Fibroblast of skin of left biceps (primary cell): Measurements from ENCODE around the gene GOLGA6A.
"Not testable (repeated sequence)": the region's sequence is repeated elsewhere in the genome, so short reads cannot be mapped to it uniquely, and the experiment has no call there.

ENCODE experiments used
- DNase-seq, 2 experiments: peaks; one replicate each; pipeline ENCODE4 v3.0.0-alpha.2; 2013; ENCODE audit warnings: low read depth in 2 of 2

GOLGA6A gene, protein sequence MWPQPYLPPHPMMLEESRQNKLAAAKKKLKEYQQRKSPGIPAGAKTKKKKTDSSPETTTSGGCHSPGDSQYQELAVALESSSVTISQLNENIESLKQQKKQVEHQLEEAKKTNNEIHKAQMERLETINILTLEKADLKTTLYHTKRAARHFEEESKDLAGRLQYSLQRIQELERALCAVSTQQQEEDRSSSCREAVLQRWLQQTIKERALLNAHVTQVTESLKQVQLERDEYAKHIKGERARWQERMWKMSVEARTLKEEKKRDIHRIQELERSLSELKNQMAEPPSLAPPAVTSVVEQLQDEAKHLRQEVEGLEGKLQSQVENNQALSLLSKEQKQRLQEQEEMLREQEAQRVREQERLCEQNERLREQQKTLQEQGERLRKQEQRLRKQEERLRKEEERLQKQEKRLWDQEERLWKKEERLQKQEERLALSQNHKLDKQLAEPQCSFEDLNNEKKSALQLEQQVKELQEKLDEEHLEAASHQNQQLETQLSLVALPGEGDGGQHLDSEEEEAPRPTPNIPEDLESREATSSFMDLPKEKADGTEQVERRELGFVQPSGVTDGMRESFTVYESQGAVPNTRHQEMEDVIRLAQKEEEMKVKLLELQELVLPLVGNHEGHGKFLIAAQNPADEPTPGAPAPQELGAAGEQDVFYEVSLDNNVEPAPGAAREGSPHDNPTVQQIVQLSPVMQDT

DNA sequence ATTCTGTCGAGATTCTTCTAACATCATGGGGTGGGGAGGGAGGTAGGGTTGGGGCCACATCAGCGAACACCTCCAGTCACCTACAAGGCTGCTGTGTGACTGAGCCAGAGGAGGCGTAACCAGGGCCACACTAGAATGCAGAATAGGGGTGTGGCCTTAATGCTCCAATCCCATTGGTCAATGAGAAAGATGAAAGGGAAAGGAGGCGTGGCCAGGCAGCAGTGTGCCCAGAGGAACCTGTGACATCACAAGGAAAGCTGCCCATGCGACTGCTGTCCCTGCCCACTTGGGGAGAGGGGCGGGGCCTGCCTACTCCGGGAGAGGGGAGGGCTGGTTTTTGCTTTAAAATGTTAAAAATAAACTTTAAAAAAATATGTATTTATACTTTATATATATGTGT, at the start of gene GOLGA6A:
GOLGA6A (minus strand) TSS at position 101 of the 400 bp plus-strand sequence; CDS start at position 60, 41 bp downstream.
- DNase-seq, result not testable (repeated sequence)

DNA sequence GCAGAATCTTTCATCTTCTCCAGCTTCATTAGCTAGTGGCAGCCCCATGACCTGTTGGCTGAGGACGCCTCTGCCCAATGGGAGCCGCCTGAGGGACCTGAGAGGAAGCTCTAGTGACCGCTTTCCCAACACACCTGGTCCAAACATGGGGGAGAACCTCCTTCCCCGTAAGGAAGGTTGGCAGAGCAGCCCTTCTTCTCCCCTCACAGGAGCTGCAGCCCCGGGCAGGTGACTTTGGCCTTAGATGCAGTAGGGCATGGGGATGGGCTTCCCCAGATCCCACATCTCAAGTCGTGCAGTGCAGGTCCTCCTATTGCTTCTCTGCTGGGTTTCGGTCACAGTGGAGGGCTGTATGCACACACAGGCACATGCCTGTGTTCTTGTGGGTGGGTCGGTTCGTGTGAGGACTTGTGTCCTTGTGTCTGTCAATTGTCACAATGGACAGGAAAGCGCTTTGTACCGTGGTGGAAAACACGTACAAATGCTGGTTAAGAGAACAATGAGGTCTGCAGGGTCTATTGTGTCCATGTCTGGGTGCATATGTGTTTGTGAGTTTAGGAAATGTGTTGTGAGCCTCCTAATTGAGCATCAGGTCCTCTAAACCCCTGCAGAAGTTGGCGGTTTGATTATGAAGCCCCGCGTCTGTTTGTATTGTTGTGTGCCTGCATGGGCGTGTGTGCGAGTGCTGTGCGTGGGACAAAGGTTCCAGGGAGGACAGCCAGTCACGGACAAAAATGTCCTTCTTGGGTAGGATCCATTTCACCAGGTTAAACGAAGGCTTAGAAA, 49.5 kb upstream of the GOLGA6A start:
- no peak for DNase-seq

DNA sequence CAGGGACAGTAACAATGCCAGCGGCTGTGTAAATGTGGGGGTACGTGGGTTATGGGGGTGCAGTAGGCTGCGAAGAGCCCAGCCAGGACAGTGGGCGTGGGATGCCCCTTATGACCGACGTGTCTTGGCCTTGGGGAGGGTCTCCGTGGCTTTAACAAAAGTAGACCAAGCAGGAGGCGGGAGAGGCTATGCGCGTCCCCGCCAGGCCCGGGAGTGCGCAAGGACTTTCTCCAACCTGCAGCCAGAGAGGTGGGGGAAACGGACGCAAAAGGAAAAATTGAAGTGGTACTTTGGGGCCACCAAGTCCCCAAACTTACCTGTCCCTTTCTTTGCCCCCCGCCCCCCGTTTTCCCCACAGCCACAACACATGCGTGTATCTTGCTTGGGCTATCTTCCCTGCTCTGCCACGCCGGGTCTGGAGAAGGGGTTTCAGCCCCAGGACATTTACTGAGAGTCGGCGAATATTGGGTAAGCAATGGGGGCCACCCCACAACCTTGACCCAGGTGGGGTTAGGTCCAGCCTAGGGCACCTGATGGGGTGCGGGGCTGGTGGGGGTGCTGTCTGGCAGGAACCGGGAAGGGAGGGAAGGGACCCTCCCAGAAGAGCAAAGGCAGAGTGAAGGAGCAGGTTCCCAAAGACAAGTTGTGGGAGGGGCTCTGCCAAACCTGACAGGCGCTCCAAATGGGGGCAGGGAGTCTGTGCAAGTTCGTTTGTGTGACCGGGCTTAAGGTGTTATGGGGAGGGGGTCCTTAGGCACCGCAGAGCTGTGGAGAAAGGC, 48.7 kb upstream of the GOLGA6A start:
- DNase-seq, result no peak

DNA sequence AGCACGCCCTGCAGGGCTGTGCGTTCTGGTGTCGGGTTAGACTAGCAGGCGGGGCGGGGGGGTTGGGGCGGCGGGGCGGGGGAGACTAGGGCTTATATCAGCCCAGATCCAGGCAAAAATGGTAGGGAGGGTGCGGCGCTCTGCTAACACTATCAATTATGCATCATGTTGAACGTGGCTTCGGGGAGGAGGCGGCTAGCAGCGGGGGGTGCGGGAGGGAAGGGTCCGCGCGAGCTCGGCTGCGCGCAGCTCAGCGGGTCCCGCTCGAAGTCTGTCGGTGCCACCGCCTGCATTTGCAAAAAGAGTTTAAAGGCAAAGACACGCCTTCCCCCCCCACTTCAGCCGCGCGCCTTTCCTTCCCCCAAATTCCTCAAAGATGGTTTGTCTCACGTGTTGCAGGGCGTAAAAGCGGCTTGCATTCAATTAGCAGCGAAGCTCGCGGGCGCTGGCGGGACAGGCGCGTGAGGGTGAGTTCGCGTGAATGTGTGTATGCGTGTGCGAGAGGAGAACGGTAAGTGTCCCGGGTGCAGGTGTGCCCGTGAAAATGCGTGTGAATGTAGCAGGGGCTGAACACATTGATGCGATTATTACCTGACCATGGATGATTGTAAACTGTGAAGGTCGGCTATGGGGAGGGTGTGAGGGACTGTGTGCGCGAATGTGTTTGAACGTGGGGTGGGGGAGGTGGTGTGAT, 48.0 kb upstream of the GOLGA6A start, which contains the start of gene ISLR2:
ISLR2 (plus strand) TSS at position 432 of the 694 bp plus-strand sequence. CDS start 2,169 bp downstream, outside the sequence.
- no peak for DNase-seq

DNA sequence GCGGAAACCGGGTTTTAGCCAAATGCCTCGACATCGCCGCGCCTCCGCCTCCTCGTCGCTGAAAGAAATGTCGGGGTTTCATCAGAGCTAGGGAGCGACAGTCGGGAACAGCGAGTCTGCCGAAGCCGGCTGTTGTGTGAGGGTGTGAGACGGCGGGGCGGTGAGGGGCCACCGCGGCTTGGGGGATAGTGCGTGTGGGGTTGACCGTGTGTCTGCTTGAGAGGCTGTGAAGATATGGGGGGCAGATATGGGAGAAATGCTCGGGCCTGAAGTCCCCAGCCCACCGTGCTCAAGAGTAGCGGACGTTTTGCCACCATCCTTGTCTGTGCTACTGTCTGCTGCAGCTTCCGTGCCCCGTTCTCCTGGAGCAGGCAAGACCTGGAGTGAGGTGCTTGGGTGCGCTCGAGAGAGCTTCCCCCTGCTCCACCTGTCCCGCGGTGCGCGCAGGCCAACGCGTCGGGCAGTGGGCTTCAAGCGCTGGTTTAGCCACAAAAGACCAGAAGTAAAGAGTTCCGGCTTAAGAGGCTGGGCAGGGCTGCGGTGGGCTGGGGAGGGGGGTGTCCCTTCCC, 47.3 kb upstream of the GOLGA6A start:
- DNase-seq, result no peak

DNA sequence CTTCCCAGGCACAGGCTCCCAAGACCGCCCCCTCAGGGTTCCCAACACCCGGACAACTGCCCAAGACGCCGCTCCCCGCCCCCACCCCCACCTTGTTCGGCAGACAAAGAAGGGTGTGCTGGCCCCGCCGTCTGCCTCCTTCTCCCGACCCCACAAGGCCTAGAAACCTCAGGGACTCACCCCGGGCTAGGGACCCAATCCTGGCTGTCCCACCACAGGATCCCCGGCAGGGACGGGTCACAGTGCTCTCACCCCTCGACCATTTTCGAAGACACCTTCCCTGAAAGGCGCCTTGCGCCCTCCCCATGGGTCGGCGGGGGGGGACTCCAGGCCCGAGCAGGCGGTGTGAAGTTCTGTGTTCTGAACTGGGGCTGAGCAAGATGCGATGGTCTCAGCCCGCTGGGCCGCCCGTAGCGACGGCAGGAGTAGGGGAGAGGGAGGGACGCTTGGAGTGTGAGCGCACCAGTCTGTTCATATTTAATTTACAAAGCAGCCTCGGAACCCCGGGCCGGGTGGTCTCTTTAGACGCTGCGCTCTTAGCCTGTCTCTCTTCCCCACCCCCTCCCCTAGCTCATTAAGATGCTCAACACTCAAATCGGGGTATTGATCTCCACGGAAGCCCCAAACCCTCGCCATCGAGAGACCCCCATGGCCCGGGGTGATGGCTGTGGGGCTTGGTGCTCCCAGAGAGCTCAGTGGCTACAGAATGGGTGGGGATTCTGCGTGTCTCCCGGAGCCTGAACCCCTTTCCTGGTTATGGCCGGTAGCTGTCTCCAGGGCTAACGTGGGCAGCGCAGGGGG, 46.6 kb upstream of the GOLGA6A start:
- DNase-seq, result no peak

DNA sequence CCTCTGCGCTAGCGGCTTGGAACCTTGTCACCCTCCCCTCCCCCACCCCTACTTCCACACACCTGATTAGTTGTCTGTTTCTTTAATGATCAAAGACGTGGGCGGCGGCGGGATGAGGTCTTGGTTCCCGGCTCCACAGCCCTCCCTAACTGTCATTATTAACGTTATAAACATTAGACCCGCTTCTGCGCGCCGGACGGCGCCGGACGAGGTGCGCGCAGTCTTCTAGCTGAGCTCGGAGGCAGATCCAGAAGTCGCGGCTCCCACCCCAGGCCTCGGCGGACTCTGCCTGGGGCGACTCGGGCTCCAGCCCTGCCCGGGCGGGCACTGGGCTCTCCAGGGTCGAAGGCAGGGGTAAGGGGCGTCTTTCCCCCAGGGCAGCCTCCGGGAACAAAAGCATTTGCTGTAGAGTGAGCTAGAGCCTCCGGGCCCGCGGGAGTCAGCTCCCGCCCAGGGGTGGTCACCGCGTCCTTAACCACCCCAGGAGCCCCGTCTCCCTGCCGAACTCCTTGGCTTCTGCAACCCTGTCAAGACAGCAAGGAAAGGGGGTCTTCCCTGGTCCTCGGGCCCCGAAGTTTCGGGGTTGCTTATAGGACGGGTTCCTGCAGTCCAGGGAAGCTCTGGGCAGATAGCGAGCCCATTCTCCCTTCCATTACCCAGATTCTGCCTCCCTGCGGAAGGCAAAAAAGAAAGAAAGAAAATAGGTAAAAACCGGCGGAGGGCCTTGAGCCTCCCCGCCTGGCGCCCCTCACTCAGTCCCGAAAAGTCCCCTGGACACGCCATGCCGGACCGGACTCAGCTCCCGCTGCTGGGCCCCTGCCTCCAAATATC, 45.8 kb upstream of the GOLGA6A start:
- DNase-seq, result no peak

DNA sequence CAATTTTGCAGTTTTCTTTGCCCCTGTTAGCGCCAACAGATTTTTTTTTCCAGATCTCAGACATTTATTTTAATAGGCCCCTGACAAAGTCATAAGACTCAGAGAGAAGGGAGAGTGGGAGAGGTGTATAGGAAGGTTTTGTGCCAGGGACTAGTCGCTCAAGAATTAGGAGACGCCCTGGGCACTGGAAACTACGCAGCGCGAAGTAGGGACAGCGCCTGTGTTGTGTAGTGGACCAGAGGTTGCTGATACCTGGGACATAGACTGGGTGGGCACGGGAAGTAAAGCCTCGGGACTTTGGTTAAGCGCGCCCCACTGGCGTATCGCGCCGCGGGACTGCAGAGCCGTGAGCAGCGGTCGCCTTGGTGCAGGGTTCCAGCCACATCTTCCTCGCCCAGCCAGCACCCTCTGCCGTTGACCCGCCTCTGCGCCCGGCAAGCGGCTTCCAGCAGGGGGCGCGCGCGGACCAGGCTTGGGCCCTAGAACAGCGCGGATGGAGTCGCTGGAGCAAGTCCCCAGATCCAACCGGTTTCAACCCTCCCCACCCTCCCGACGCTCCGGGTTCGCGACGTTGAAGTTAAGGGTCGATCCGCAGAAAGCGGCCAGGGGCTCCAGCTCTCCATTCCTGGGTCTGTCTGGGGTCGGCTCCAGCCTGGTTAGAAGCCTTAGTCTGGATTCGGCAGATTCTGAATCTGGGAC, 45.1 kb upstream of the GOLGA6A start:
- DNase-seq, result peak; percentile 50 to 53

DNA sequence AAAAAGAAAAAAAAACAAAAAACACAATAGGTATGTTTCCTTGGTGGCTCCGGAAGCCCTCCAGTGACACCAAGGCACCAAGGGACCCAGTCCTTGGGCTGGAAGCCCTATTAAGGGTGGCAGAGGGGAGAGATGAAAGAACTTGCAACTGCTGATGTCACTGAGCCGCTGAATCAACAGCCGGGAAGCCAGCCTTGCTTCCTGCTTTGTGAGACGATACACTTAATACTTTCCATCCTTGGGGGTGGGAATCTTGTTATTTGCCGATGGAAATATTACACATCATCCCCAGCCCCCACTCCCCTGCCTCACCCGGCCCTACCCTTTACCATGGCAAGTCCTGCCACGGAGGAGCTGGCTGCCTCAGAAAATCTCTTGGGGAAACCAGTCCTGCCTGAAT, 42.4 kb upstream of the GOLGA6A start:
- DNase-seq, result no peak

DNA sequence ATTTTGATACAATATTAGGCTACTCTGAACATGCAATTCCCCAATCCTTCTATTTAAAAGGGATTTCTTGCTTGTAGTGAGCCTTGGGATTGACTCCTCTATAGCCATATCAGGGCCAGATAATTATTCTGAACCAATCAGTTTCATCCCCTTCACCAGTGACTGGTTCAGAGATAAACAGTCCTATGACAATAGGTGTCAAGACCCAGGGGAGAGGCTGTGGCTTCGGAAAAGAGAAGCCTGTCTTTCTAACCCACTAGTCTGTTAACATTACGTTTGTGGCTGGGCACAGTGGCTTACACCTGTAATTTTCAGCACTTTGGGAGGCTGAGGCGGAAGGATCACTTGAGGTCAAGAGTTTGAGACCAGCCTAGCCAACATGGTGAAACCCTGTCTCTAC, 41.8 kb upstream of the GOLGA6A start:
- DNase-seq, result no peak

DNA sequence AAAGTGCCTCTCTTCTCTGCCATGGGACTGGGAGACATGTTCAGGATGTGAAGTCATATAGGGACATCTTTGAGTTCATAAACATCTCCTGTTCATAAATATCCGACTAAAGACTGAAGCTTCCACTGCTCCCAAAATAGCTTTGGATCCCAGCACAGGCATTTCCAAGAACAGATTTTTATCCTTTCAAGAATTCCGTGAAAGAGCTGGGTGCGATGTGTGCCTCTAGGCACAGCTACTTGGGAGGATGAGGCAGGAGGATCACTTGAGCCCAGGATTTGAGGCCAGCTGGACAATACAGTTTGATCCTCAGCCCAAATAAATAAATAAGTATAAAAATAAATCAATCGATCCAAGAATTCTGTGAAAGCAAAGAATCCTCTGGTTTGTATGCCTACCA, 41.3 kb upstream of the GOLGA6A start:
- DNase-seq, result no peak

DNA sequence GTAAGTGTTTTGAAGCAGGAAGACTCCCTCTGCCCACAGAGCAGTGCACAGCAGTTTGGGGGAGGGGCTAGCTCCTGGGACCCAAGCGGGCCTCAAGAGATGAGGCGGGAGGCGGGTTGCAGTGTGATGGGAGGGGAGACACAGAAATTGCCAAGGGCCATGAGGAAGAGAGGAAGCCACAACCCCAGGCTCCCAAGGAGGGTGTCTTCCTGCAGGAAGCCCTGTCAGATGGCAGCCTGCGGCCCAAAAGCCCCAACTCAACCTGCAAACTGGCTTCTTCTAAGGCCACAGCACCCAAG, 40.7 kb upstream of the GOLGA6A start:
- DNase-seq, result no peak

DNA sequence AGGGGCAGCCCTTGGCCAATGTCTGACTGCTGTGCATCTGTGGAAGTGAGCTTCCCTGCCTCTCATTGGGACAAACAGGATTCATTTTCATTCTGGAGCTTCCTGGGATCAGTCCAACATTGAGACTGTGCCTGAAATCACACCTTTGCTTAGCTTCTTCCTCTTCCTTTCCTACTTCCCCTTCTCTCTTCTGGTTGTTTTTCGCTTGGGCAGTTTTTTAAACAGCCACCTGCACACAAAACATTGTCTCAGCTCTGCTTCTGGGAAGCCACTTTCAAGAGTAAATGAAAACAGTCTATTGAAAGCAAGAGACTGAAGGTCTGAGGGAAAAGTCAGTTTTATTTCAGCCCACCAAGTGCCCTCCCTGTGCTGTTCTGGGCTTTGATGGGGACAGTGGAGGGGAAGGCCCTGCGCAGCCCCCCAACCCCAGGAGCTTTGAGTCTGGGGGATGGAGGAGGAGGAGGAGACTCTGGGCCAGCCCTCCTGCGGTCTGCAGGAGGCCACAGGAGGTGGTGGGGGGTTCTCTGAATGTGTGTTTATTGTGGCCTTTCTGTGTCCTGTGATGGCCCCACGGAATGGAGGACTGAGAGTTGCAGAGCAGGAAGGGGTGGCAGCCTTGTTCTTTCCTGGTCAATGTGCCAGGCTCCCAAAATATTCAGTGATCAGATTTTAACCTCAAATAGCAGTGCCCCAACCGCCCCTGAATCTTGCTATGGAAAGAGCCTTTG, 40.2 kb upstream of the GOLGA6A start:
- no peak for DNase-seq

DNA sequence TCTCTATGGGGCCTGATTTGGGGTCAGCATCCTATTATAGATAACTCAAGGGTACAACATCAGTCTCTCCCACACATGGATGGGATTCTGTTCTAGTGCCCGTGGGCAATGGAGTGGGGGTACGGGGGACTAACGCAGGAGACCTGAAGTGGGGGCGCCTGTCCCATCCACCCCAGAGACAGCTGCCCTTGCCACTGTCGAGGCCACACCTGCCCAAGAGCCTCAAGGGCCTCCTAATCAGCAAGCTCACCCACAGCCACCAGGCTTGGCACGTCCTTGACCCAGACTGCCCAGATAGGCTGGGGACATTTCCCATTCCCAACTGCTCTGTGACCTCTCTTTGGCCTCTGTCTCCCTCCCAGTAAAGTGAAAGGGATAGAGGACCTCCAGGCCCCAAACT, 39.5 kb upstream of the GOLGA6A start:
- no peak for DNase-seq

DNA sequence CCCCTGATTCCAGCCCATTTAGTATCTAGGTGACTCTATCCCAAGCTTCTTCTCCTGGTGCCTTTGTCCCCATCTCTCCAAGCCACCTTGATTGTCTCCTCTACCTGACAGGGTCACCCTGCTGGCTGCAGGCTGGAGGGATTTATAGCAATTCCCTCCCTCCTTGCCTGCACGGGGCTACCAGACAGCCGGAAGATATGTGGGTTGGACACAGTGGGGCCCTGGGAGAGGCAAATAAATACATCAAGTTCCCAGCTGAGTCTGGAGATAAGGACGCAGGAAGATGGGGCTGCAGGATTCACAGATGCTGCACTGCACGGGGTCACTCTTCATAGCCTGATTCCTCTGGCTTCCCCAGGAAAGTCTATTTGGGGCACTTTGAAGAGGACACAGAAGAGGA, 38.7 kb upstream of the GOLGA6A start:
- no peak for DNase-seq

DNA sequence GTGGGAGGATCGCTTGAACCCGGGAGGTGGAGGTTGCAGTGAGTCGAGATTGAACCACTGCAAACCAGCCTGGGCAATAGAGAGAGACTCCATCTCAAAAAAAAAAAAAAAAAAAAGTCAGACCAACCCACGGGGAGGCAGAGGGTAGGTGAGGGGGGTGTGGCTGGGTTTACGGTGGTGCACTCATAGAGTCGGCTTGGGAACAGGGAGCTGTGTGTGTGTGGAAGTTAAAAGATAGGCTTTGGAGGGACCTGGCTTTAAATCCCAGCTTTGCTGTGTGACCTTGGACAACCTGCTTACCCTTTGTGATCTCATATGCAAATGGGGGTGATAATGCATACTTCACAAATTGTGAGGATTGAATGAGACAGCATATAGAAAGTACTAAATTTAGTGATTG, 38.1 kb upstream of the GOLGA6A start:
- no peak for DNase-seq

DNA sequence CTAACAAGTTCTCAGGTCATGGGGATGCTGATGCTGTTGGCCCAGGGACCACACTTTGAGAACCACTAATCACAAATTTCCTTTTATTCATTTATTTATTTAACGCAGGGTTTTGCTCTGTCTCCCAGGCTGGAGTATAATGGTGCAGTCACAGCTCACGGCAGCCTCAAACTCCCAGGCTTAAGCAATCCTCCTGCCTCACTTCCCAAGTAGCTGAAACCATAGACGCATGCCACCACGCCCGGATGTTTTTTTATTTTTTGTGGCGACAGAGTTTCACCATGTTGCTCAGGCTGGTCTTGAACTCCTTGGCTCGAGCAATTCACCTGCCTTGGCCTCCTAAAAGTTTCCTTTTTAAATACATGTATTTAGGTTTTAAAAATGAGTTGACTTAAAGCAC, 27.4 kb upstream of the GOLGA6A start:
- no peak for DNase-seq

DNA sequence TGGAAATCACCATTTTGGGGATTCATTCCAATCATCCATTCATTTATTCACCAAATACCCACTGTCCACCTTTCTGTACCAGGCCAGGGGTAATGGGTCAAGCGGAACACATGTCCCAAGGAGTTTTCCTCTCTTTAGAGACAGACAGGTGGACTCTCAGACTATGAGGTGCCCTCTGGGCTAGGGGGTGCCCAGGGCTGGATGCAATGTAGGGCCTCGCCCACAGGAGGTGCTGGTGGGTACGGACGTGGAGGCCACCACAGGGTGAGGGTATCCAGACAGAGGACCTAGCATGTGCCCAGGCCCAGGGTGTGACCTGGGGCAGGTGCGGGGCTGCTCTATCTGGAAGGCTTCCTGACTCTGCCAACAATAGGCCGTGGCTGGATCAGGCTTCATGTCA, 26.3 kb upstream of the GOLGA6A start:
- not testable (repeated sequence) for DNase-seq
